SK-N-MC (cell line): ENCODE results near the gene KIF16B.
A peak's percentile ranks its signal among the peaks of the same experiment; 100 is the strongest.
"Not testable (repeated sequence)": the region's sequence is repeated elsewhere in the genome, so short reads cannot be mapped to it uniquely, and the experiment has no call there.

Experiments used
- DNase-seq: peaks from one replicate; pipeline ENCODE4 v3.0.0-alpha.2; 2011; ENCODE audit warnings: low read depth, low spot score
- H3K27ac ChIP-seq: fragments of 200-600 bp; sonication (generic); 2 replicates; pipeline ENCODE4 v1.5.1; 2016; ENCODE audit warnings: mixed run types
- H3K36me3 ChIP-seq: fragments of 200-600 bp; sonication (generic); 2 replicates; pipeline ENCODE4 v1.6.1; 2017; ENCODE audit warnings: antibody characterized with exemption, low read length, mixed read lengths; ENCODE audit not compliant: insufficient read depth
- H3K4me3 ChIP-seq: fragments of 200-600 bp; sonication (generic); 2 replicates; pipeline ENCODE4 v1.5.1; 2016
- H3K9ac ChIP-seq: fragments of 200-600 bp; sonication (generic); 2 replicates; pipeline ENCODE4 v1.8.0; 2017; ENCODE audit warnings: mixed run types, mixed read lengths; ENCODE audit not compliant: insufficient read length
- H3K9me3 ChIP-seq: fragments of 200-600 bp; sonication (generic); 2 replicates; pipeline ENCODE4 v1.6.1; 2017; ENCODE audit warnings: low read depth, mild to moderate bottlenecking, antibody characterized with exemption, low read length, moderate library complexity, mixed read lengths
- EZH2 ChIP-seq: fragments of 200-600 bp; sonication (generic); IDR thresholded peaks from one replicate; pipeline ENCODE4 v1.6.1; 2017; ENCODE audit warnings: antibody characterized with exemption
- FOXP2 ChIP-seq: optimal IDR thresholded peaks from 2 replicates; pipeline ENCODE3; 2011; ENCODE audit warnings: mild to moderate bottlenecking, moderate library complexity; ENCODE audit not compliant: insufficient read depth; ENCODE audit errors: extremely low read length, control extremely low read depth
- POLR2AphosphoS5 ChIP-seq: IDR thresholded peaks from 2 replicates; pipeline ENCODE4 v1.6.1; 2012; ENCODE audit warnings: mild to moderate bottlenecking, low read depth, low read length, borderline replicate concordance

KIF16B gene

DNA sequence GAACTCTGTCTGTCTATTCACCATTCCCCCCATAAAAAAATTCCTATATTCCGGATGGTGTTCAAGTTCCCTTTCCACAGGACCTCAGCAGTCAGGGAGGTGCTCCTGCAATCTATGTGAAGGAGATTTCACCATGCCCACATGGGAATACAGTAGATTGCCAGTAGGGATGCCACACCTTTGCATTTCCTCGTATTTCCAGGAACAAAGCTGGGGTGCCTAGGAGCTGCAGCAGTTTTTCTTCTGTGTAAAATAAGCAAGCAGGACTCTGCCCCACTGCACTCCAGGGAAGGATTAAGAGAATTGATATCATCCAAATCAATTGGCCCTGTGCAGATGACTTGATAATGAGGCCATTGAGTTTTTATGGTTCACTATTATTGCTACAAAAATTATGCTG lies 7.4 kb upstream of the KIF16B start:
- Histone ChIP-seq H3K36me3 (no peaks in the 10 kb centered on the region), H3K9ac (no peak overlapping the region), H3K9me3 (no peaks in the 10 kb centered on the region), H3K27ac (no peak overlapping the region), H3K4me3 (no peak overlapping the region)
- DNase-seq: no peak
- TF ChIP-seq EZH2: no peak

DNA sequence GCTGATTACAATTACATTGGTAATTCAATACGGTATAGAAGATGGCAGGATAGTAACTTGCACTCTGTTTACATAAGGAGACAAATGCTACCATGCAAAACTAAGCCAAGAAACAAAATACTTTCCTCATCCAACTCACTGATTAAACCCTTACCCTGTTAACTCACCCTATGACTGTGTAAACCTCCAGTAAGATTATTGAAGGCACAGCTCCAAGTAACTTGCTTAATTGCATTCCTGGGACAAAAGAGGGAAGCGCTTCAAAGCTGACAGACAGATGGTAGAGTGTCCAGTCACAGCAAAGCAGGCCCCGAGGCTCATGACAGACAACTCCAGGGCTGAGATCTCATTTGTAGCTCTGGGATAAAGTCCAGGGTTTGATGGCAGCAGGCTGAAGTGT lies 6.9 kb upstream of the KIF16B start:
- Histone ChIP-seq H3K4me3 (no peak overlapping the region), H3K36me3 (no peaks in the 10 kb centered on the region), H3K9me3 (no peaks in the 10 kb centered on the region), H3K9ac (no peak overlapping the region), H3K27ac (no peak overlapping the region)
- TF ChIP-seq FOXP2: no peak
- TF ChIP-seq EZH2: no peak
- TF ChIP-seq POLR2AphosphoS5: no peak
- DNase-seq: no peak

DNA sequence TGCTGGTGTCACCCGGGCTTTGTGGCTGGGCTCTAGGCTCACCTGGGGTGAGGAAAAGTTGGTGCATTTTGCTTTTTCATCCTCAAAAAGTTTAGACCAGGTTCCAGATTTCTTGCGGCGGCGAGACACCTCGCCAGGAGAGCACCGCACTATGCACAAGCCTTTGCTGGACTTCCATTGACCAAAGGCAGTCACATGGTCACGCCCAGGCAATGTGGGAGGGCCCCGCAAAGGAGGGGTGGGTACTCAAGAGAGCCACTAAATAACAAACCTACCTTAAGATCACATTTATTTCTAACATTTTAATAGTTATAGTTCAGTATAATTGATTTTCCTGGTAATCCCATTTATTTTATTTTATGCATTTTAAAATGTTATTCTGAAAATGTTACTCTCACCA lies 3.0 kb upstream of the KIF16B start:
- no peak for DNase-seq
- H3K36me3 ChIP-seq: no peaks in the 10 kb centered on the region
- H3K9ac ChIP-seq: no peak overlapping the region
- TF ChIP-seq POLR2AphosphoS5: no peak
- TF ChIP-seq EZH2: no peak
- TF ChIP-seq FOXP2: no peak
- no peaks in the 10 kb centered on the region for H3K9me3 ChIP-seq
- no peak overlapping the region for H3K27ac ChIP-seq
- no peak overlapping the region for H3K4me3 ChIP-seq

DNA sequence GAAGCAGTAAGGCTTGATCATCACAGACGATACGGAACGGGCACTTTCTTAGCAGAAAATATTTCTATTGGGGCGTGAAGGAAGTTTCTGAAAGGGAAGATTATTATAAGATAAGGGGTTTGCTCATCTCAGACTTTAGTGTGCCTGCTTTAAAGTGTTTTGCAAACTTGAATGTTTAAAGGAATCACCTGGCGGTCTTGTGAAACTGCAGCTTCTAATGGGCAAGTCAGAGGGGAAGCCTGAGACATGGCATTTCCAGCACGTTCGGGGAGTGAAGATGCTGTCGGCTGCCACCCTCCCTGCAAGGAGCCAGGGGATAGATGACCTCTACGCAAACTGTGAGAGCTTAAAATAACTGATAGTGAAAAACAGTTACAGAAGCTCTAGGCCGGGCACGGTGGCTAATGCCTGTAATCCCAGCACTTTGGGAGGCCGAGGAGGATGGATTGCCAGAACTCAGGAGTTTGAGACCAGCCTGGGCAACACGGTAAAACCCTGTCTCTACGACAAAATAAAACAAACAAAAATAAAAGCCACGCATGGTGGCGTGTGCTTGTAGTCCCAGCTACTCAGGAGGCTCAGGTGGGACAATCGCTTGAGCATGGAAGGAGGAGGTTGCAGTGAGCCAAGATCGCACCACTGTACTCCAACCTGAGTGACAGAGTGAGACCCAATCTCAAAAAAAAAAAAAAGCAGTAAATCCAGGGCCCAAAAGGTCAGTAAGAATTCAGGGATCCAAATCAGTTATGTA lies 2.3 kb upstream of the KIF16B start:
- H3K4me3 ChIP-seq: no peak overlapping the region
- DNase-seq: no peak
- TF ChIP-seq EZH2 (no peak), FOXP2 (no peak), POLR2AphosphoS5 (no peak)
- H3K9ac ChIP-seq: no peak overlapping the region
- no peak overlapping the region for H3K27ac ChIP-seq
- no peaks in the 10 kb centered on the region for H3K9me3 ChIP-seq
- H3K36me3 ChIP-seq: no peaks in the 10 kb centered on the region

DNA sequence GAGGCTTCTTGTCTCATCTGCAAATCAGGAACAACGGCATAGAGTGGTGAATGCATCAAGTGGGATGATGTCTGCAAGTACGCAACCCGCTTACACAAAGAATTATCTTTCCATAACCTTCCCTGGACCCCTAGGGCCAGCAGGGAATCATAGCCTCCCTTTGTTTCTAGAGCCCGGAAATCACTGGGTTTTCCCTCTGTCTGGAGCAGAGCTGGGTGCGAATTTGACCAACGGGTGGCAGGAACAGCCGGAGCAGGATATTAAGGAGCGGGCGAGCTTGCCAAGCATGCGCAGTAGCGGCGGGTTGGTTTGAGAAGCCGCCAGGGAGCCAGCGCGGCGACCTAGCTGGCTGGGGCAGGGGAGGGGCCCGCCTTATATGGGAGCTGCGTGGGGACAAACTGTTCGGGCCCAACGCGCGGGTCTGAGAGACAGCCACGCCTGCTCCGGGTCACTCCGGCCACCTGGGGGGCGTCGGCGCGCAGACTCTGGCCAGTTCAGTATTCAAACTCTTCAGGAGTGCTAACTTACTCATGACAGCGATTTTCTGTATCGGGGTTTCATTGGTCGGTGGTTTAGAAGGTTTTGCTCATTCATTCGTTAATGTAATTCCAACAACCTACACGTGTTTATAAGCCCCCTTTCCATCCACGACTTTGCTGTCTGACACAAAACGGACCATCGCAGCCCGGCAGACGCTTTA lies 1.6 kb upstream of the KIF16B start:
- Histone ChIP-seq H3K27ac (no peak overlapping the region), H3K9me3 (no peaks in the 10 kb centered on the region), H3K36me3 (no peaks in the 10 kb centered on the region), H3K9ac (no peak overlapping the region), H3K4me3 (no peak overlapping the region)
- DNase-seq: no peak
- TF ChIP-seq EZH2 (no peak), POLR2AphosphoS5 (no peak), FOXP2 (no peak)

DNA sequence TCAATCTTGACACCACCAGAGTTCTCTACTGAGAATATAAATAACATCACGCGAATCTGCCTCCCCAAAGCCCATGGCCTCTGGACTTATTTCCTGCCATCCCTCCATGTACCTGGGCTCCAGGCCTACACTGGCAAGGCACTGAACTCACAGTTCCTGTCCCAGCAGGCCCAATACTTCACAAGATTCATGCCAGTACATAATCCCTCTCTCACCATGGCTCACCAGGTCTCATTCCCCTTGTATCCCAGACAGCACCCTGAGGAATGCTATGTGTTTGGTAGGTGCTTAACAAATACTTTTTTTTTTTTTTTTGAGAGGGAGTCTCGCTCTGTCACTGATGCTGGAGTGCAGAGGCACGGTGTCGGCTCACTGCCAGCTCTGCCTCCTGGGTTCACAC lies 1.9 kb downstream of the KIF16B start:
- DNase-seq: no peak
- H3K9me3 ChIP-seq: no peaks in the 10 kb centered on the region
- TF ChIP-seq POLR2AphosphoS5 (no peak), EZH2 (no peak), FOXP2 (no peak)

DNA sequence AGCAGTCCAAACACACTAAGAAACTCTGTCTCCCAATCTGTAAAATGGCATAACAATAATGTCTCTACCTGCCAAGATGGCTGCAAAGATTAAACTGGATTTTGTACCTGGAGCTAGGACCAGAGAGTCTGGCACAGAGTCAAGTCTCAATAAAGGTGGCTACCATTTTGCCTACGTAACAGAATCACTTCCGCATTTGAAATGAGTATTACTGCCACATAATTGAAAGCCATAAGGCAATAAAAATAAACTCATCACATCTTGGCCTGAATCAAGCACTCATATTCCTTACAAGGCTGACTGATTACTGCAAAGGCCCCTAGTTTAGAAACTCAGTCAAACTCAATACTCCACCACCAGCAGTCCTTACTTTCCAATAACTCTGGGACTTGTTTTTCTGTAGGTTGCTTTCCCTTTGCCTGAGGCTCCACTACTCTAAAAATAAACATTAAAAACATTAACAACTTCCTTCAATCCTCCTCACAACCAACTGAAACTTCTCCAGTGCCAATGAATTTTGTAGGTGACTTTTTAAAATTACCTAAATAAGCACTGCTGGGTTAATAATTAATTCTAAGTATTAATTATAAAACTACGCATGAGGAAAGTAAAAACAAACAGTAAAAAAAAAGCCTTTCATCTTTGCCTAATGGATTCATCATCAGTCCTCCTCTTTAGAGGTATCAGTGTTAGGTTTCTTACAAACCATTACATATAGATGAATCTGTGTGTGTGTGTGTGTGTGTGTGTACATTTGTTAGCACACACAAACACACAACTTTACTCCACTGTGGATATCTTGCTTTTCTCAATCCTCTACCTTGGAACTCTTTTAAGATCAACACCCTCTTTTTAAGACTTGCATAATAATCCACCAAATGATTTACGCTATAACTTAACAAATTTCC lies 3.7 kb downstream of the KIF16B start:
- no peak overlapping the region for H3K9ac ChIP-seq
- no peaks in the 10 kb centered on the region for H3K9me3 ChIP-seq
- no peak for TF ChIP-seq POLR2AphosphoS5
- TF ChIP-seq FOXP2: no peak
- no peak for TF ChIP-seq EZH2
- peak overlapping the region; percentile 29 for H3K27ac ChIP-seq
- H3K36me3 ChIP-seq: no peaks in the 10 kb centered on the region
- DNase-seq: no peak
- H3K4me3 ChIP-seq: no peak overlapping the region; the same call in 1 of the 2 replicates

More for the DNA sequence above, 1.9 kb downstream of the KIF16B start:
- Histone ChIP-seq H3K4me3 (no peak overlapping the region), H3K27ac (no peak overlapping the region), H3K9ac (no peak overlapping the region), H3K36me3 (no peaks in the 10 kb centered on the region)

DNA sequence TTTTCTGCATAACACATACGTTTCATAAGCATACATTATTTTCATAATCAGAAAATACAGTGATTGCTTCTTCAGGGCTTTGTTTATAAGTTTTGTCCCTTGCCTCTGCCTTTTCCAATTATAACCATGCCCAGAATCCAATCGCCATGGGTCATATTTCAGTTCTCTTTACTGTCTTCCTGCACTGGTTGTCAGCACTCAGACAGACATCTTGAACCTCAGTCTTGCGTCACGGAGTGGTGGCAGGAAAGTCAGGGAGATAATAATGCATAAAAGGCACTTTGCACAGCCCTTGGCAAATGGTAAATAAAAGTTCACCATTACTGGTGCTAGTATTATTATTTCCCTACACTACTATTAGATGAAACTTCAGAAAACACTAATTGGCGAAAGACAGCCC lies 7.2 kb downstream of the KIF16B start:
- no peak overlapping the region for H3K9ac ChIP-seq
- TF ChIP-seq FOXP2: no peak
- no peak for TF ChIP-seq EZH2
- no peak for TF ChIP-seq POLR2AphosphoS5

DNA sequence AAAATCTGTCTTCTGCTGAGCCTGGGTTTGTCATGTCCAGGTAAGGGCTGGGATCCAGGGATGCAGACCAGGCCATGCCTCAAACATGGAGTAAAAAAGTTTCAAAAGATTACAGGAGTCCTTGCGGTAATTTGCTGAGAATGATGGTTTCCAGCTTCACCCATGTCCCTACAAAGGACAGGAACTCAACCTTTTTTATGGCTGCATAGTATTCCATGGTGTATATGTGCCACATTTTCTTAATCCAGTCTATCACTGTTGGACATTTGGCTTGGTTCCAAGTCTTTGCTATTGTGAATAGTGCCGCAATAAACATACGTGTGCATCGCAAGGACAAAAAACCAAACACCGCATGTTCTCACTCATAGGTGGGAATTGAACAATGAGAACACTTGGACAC lies 9.2 kb downstream of the KIF16B start:
- not testable (repeated sequence) for H3K9me3 ChIP-seq, H3K36me3 ChIP-seq, H3K27ac ChIP-seq, H3K9ac ChIP-seq, DNase-seq, H3K4me3 ChIP-seq

More for the DNA sequence above, 7.2 kb downstream of the KIF16B start:
- no peak overlapping the region for H3K27ac ChIP-seq
- no peak overlapping the region for H3K4me3 ChIP-seq
- no peaks in the 10 kb centered on the region for H3K36me3 ChIP-seq
- no peak for DNase-seq
- no peaks in the 10 kb centered on the region for H3K9me3 ChIP-seq
